ENCODE measurements around the gene ISCA2. TPM values are rescaled to one million over a fixed set of nuclear protein-coding genes. Genes with fewer than 3 reads are reported as not detected.

ISCA2 gene
- total and polyA plus RNA-seq, 2 experiments from 2014 or later, result 44.0 to 171 TPM

DNA sequence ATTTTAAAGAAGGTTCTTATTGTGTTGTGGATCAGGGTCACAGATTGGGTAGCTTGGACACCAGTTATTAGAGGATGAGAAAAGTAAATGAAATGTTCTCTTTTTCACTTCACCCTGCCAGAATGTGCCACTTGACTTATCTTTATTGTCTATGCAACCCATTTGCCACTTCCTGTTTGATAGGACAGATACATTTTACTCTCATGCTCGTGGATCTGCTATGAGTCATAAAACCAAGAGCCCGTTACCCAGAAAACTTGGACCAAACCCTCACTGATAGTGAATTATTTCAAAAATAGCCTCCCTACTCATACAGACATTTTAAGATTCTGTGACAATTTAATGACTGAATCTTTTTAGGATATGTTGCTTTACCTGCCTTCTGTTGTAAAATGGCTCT lies 1.8 kb downstream of the ISCA2 start (continued):
- TF ChIP-seq, protein P1, sequence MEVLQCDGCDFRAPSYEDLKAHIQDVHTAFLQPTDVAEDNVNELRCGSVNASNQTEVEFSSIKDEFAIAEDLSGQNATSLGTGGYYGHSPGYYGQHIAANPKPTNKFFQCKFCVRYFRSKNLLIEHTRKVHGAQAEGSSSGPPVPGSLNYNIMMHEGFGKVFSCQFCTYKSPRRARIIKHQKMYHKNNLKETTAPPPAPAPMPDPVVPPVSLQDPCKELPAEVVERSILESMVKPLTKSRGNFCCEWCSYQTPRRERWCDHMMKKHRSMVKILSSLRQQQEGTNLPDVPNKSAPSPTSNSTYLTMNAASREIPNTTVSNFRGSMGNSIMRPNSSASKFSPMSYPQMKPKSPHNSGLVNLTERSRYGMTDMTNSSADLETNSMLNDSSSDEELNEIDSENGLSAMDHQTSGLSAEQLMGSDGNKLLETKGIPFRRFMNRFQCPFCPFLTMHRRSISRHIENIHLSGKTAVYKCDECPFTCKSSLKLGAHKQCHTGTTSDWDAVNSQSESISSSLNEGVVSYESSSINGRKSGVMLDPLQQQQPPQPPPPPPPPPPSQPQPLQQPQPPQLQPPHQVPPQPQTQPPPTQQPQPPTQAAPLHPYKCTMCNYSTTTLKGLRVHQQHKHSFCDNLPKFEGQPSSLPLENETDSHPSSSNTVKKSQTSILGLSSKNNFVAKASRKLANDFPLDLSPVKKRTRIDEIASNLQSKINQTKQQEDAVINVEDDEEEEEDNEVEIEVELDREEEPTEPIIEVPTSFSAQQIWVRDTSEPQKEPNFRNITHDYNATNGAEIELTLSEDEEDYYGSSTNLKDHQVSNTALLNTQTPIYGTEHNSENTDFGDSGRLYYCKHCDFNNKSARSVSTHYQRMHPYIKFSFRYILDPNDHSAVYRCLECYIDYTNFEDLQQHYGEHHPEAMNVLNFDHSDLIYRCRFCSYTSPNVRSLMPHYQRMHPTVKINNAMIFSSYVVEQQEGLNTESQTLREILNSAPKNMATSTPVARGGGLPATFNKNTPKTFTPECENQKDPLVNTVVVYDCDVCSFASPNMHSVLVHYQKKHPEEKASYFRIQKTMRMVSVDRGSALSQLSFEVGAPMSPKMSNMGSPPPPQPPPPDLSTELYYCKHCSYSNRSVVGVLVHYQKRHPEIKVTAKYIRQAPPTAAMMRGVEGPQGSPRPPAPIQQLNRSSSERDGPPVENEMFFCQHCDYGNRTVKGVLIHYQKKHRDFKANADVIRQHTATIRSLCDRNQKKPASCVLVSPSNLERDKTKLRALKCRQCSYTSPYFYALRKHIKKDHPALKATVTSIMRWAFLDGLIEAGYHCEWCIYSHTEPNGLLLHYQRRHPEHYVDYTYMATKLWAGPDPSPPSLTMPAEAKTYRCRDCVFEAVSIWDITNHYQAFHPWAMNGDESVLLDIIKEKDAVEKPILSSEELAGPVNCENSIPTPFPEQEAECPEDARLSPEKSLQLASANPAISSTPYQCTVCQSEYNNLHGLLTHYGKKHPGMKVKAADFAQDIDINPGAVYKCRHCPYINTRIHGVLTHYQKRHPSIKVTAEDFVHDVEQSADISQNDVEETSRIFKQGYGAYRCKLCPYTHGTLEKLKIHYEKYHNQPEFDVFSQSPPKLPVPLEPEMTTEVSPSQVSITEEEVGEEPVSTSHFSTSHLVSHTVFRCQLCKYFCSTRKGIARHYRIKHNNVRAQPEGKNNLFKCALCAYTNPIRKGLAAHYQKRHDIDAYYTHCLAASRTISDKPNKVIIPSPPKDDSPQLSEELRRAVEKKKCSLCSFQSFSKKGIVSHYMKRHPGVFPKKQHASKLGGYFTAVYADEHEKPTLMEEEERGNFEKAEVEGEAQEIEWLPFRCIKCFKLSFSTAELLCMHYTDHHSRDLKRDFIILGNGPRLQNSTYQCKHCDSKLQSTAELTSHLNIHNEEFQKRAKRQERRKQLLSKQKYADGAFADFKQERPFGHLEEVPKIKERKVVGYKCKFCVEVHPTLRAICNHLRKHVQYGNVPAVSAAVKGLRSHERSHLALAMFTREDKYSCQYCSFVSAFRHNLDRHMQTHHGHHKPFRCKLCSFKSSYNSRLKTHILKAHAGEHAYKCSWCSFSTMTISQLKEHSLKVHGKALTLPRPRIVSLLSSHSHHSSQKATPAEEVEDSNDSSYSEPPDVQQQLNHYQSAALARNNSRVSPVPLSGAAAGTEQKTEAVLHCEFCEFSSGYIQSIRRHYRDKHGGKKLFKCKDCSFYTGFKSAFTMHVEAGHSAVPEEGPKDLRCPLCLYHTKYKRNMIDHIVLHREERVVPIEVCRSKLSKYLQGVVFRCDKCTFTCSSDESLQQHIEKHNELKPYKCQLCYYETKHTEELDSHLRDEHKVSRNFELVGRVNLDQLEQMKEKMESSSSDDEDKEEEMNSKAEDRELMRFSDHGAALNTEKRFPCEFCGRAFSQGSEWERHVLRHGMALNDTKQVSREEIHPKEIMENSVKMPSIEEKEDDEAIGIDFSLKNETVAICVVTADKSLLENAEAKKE (CRISPR knock-in tag; IDR thresholded peaks at IDR 0.05), result no peak
- TF ChIP-seq EZH2 (IDR thresholded peaks at IDR 0.05; ENCODE audit: low read depth, unreplicated experiment), result no peak

DNA sequence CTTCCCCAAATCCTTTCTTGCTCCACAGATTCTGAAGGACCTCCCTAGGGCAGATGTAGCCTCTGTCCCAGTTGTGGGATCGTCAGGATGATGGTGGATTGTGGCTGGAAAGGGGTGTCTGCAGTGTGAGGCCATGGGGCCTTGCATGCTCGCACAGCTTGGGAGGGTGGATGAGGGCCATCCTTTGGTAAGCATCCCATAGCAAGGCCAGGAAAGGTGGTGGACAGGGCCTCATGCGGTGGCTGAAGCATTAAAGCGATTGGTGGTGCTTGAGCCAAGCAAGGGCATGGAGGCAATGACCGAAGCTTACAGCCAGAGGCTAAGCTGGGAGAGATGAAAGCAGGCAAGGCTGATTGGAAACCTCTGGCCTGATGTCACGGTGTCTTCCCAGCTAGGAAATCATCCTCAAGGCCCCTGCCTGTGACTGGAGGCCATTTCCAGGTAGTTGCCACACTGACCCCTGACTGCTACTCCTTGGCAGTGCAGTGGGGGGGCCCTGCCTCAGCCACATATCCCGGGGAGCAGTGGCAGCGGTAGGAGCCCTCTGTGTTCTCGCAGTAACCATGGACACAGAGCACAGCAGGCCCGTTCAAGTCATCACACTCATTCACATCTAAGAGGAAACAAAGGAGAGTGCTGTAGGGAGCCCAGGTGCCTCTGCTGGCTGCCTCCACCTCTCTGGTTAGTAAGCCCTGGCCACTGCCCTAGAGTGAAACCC lies 7.0 kb downstream of the ISCA2 start:
- no peak overlapping the region for H2AFZ ChIP-seq
- H3F3A ChIP-seq (replicated peaks; ENCODE audit: low read depth), result peaks cover 15% of the 10 kb centered on the region
- peaks cover 7% of the 10 kb centered on the region for H3K79me2 ChIP-seq (replicated peaks; ENCODE audit: insufficient read depth)
- Mint-ChIP-seq H3K27ac (peak overlapping the region; percentile 89), H3K9me3 (no peaks in the 10 kb centered on the region), H3K27me3 (ENCODE audit: insufficient read depth, low read depth, poor library complexity) (peaks cover 4% of the 10 kb centered on the region), H3K4me3 (0 out of 3 replicates have a peak overlapping the region, but pooled peaks have one; percentile 18), H3K36me3 (ENCODE audit: low read depth) (peaks cover 3% of the 10 kb centered on the region; the same call in 1 of the 3 replicates), H3K4me1 (peaks cover 37% of the 10 kb centered on the region)
- peaks cover 23% of the 10 kb centered on the region for H3K4me1 ChIP-seq (ENCODE audit: insufficient read depth)
- no peaks in the 10 kb centered on the region for H3K27me3 ChIP-seq (ENCODE audit: insufficient read depth)
- peak; percentile 83 for DNase-seq (ENCODE audit: low spot score)
- ATAC-seq, result peak; percentile 78
- peak overlapping the region; percentile 8; the same call in 1 of the 2 replicates for H3K4me3 ChIP-seq
- H3K36me3 ChIP-seq (ENCODE audit: insufficient read depth), result no peaks in the 10 kb centered on the region
- H3K9me2 ChIP-seq (ENCODE audit: insufficient read depth), result no peaks in the 10 kb centered on the region
- peak overlapping the region; percentile 85 for H3K27ac ChIP-seq (ENCODE audit: low read depth)
- no peaks in the 10 kb centered on the region; the same call in 1 of the 2 replicates for H4K20me1 ChIP-seq (replicated peaks; ENCODE audit: insufficient read depth)
- H3K4me2 ChIP-seq, result peak overlapping the region; percentile 74; the same call in 1 of the 2 replicates
- TF ChIP-seq, protein P1 (CRISPR knock-in tag; IDR thresholded peaks at IDR 0.05), result no peak
- no peak for TF ChIP-seq POLR2AphosphoS5 (IDR thresholded peaks at IDR 0.05; ENCODE audit: low read depth)
- TF ChIP-seq, protein P2, sequence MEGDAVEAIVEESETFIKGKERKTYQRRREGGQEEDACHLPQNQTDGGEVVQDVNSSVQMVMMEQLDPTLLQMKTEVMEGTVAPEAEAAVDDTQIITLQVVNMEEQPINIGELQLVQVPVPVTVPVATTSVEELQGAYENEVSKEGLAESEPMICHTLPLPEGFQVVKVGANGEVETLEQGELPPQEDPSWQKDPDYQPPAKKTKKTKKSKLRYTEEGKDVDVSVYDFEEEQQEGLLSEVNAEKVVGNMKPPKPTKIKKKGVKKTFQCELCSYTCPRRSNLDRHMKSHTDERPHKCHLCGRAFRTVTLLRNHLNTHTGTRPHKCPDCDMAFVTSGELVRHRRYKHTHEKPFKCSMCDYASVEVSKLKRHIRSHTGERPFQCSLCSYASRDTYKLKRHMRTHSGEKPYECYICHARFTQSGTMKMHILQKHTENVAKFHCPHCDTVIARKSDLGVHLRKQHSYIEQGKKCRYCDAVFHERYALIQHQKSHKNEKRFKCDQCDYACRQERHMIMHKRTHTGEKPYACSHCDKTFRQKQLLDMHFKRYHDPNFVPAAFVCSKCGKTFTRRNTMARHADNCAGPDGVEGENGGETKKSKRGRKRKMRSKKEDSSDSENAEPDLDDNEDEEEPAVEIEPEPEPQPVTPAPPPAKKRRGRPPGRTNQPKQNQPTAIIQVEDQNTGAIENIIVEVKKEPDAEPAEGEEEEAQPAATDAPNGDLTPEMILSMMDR (conservative IDR thresholded peaks at IDR 0.05; ENCODE audit: low read depth in 2 of 2), result peak in 1 of 2 experiments; percentile 41; a peak in 2 of 4 replicates
